CD4-positive, alpha-beta T cell (primary cell): ENCODE results near the gene PIGA. TPM values are rescaled to one million over a fixed set of nuclear protein-coding genes. Genes with fewer than 3 reads are reported as not detected.

ENCODE experiments used
- ATAC-seq: fragments of 200-7000 bp; cut with Tn5 transposase; one replicate; pipeline ENCODE4 v1.10.0; 2022; ENCODE audit warnings: mild to moderate bottlenecking; ENCODE audit not compliant: poor library complexity
- CTCF ChIA-PET: fragments of 350-600 bp; sonication (Branson Sonifier 250); formaldehyde crosslinking; loops from one replicate; lab custom pipeline; 2021; ENCODE audit warnings: antibody characterized with exemption, inconsistent platforms; lab: Charles Lee
- POLR2A ChIA-PET: fragments of 350-600 bp; sonication (Branson Sonifier 250); formaldehyde crosslinking; loops from one replicate; lab custom pipeline; 2021; ENCODE audit warnings: antibody characterized with exemption, inconsistent platforms; lab: Charles Lee
- DNase-seq, 14 experiments: peaks; one replicate each; pipeline ENCODE4 v3.0.0-alpha.2; 2013 to 2020; ENCODE audit warnings: mixed read lengths in 2 of 14
- H3K27ac ChIP-seq, 2 donors: one replicate each; pipeline versions ENCODE4 v1.5.1 to v1.7.0; 2013; ENCODE audit warnings: low read length in 2 of 2, low read depth in 1 of 2, mild to moderate bottlenecking in 1 of 2
- H3K27me3 ChIP-seq, 2 experiments: 1 replicate in 1 of 2; 2 replicates in 1 of 2; pipeline versions ENCODE4 v1.6.1 to v1.7.0; 2013; ENCODE audit warnings: low read length in 2 of 2, control low read depth in 1 of 2, mild to moderate bottlenecking in 1 of 2, moderate library complexity in 1 of 2; ENCODE audit not compliant: insufficient read depth in 2 of 2, control insufficient read depth in 1 of 2
- H3K36me3 ChIP-seq: one replicate; pipeline ENCODE4 v1.6.1; 2013; ENCODE audit warnings: low read length, control low read depth; ENCODE audit not compliant: insufficient read depth
- H3K4me1 ChIP-seq: one replicate; pipeline ENCODE4 v1.6.1; 2013; ENCODE audit warnings: low read length, control low read depth; ENCODE audit not compliant: insufficient read depth
- H3K4me3 ChIP-seq: one replicate; pipeline ENCODE4 v1.5.1; 2013; ENCODE audit warnings: mild to moderate bottlenecking, low read length, moderate library complexity
- H3K9me3 ChIP-seq, 2 experiments: 1 replicate in 1 of 2; 2 replicates in 1 of 2; pipeline versions ENCODE4 v1.6.1 to v1.7.0; 2013; ENCODE audit warnings: low read length in 2 of 2, mild to moderate bottlenecking in 2 of 2, control low read depth in 1 of 2, moderate library complexity in 1 of 2; ENCODE audit not compliant: control insufficient read depth in 1 of 2, insufficient read depth in 1 of 2
- H3K27ac Mint-ChIP-seq: one replicate; pipeline ENCODE4 v1.8.0; 2020; ENCODE audit warnings: mixed read lengths
- H3K27me3 Mint-ChIP-seq: one replicate; pipeline ENCODE4 v1.8.0; 2021; ENCODE audit warnings: mixed read lengths
- H3K36me3 Mint-ChIP-seq: one replicate; pipeline ENCODE4 v1.8.0; 2021; ENCODE audit warnings: low read depth, mixed read lengths
- H3K4me1 Mint-ChIP-seq: one replicate; pipeline ENCODE4 v1.8.0; 2021; ENCODE audit warnings: low read depth, mixed read lengths
- H3K4me3 Mint-ChIP-seq: one replicate; pipeline ENCODE4 v1.8.0; 2020; ENCODE audit warnings: mild to moderate bottlenecking, mixed read lengths
- H3K9me3 Mint-ChIP-seq: one replicate; pipeline ENCODE4 v1.8.0; 2020; ENCODE audit warnings: mixed read lengths
- intact Hi-C, 2 experiments: fragments of 100-400 bp; cut with DNase I in 1 of 2; cut with micrococcal nuclease in 1 of 2; formaldehyde crosslinking; loops; one replicate each; pipeline versions ENCODE4 v1.15.1 to v1.9.0; 2023 to 2025; cut with DNase I, micrococcal nuclease
- total RNA-seq, 174 experiments: library from RNA in 2 of 174; stranded (reverse) in 2 of 174; gene quantifications; one replicate each; pipeline ENCODE4 v1.2.3 and lab custom pipeline; 2021 to 2026
- TF ChIP-seq, protein P1 (sequence below): fragments of 200-600 bp; IDR thresholded peaks from one replicate; pipeline ENCODE4 v1.8.0; 2022; ENCODE audit warnings: antibody characterized with exemption, mild to moderate bottlenecking

The PIGA gene
- total RNA-seq, 2 experiments from 2014 or later, result 130 to 134 TPM

DNA sequence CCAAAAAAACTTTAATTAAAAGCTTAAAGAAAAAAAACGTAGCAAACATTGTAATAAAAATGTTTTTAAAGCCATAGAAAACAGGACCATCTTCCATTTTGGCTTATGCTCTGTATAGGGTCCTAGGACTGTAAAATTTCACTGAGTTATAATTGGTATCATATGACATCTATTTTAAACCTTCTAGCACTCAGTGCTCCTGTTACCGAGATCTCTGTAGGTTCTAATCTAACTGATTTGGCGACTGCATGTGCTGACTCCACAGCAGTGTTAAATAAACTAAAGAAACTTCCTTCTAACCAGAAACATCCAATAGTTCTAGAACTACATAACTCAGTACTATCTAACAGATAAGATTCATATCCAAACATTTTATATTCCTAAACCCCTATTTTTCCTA is 19.8 kb downstream of the PIGA start, which contains the start of gene ASB11:
ASB11 (minus strand) TSS at position 132 of the 400 bp plus-strand sequence; CDS start at position 97, 35 bp downstream.
- POLR2A ChIA-PET, result no interaction called here
- TF ChIP-seq, protein P1, sequence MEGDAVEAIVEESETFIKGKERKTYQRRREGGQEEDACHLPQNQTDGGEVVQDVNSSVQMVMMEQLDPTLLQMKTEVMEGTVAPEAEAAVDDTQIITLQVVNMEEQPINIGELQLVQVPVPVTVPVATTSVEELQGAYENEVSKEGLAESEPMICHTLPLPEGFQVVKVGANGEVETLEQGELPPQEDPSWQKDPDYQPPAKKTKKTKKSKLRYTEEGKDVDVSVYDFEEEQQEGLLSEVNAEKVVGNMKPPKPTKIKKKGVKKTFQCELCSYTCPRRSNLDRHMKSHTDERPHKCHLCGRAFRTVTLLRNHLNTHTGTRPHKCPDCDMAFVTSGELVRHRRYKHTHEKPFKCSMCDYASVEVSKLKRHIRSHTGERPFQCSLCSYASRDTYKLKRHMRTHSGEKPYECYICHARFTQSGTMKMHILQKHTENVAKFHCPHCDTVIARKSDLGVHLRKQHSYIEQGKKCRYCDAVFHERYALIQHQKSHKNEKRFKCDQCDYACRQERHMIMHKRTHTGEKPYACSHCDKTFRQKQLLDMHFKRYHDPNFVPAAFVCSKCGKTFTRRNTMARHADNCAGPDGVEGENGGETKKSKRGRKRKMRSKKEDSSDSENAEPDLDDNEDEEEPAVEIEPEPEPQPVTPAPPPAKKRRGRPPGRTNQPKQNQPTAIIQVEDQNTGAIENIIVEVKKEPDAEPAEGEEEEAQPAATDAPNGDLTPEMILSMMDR, result no peak
- Histone ChIP-seq H3K4me1 (no peaks in the 10 kb centered on the region), H3K4me3 (no peak within 1 kb of the TSS), H3K36me3 (peaks cover 3% of the 10 kb centered on the region), H3K9me3 (no peaks in the 10 kb centered on the region), H3K27me3 (no peaks in the 10 kb centered on the region), H3K27ac (no peak within 1 kb of the TSS)
- intact Hi-C loops, result no loop called here
- DNase-seq (no peak), ATAC-seq (no peak)
- H3K27ac Mint-ChIP-seq, result no peak within 1 kb of the TSS
- H3K36me3 Mint-ChIP-seq, result peaks cover 11% of the 10 kb centered on the region
- no peak within 1 kb of the TSS for H3K4me3 Mint-ChIP-seq
- CTCF ChIA-PET, result no interaction called here
- no peaks in the 10 kb centered on the region for H3K9me3 Mint-ChIP-seq
- no peaks in the 10 kb centered on the region for H3K4me1 Mint-ChIP-seq
- no peaks in the 10 kb centered on the region for H3K27me3 Mint-ChIP-seq

DNA sequence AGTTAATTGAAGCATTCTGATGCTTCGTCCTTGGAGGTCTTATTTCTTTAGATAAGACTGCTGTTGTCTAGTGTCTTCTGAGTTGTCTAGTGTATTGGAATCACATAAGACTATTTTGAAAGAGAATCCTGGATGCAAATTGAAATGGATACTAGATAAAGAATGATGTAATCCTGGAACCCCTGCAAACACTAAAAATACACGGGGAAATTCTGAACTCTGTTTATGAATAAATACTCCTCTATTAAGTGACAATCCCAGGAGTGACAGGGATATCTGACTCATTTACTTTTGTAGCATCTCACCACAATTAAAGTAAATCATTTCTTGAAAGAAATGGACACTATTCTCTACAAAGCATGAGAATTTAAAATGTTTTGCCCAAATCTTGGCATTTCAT is 20.9 kb downstream of the PIGA start:
- H3K27me3 Mint-ChIP-seq, result no peaks in the 10 kb centered on the region
- no peaks in the 10 kb centered on the region for H3K27me3 ChIP-seq
- intact Hi-C loops, result no loop called here
- ChIA-PET POLR2A (no interaction called here), CTCF (no interaction called here)
- H3K4me3 Mint-ChIP-seq, result no peak overlapping the region
- H3K4me3 ChIP-seq, result no peak overlapping the region
- no peaks in the 10 kb centered on the region for H3K36me3 ChIP-seq
- ATAC-seq, result no peak
- TF ChIP-seq, protein P1, result no peak
- no peaks in the 10 kb centered on the region for H3K9me3 Mint-ChIP-seq
- no peak for DNase-seq
- peaks cover 7% of the 10 kb centered on the region for H3K36me3 Mint-ChIP-seq
- no peaks in the 10 kb centered on the region for H3K9me3 ChIP-seq
- H3K27ac Mint-ChIP-seq, result no peak overlapping the region
- no peak overlapping the region for H3K27ac ChIP-seq
- no peaks in the 10 kb centered on the region for H3K4me1 Mint-ChIP-seq
- no peaks in the 10 kb centered on the region for H3K4me1 ChIP-seq

DNA sequence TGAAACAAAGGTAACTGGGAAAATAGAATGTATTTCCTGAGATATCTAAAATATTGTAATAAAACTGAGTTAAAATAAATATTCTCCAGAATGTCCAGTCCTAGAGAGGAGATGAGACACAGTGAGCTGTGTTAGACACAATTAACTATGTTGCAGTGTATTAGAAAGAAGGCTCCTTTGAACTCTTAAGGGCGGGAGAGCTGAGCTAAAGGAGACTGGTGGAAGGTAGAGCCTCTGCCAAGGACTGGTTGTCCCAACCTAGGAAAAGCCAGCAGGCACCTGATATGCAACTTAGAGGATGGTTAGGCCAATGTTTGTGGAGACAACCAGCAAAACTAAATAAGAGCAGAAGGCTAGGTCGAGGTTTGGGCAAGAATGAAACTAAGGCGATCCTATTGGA is 24.2 kb downstream of the PIGA start:
- H3K4me3 ChIP-seq, result no peak overlapping the region
- no peak overlapping the region for H3K27ac ChIP-seq
- Mint-ChIP-seq H3K27ac (no peak overlapping the region), H3K4me3 (no peak overlapping the region), H3K27me3 (no peaks in the 10 kb centered on the region), H3K36me3 (no peaks in the 10 kb centered on the region), H3K4me1 (no peaks in the 10 kb centered on the region), H3K9me3 (no peaks in the 10 kb centered on the region)
- ATAC-seq (no peak), DNase-seq (no peak)
- ChIA-PET CTCF (no interaction called here), POLR2A (no interaction called here)
- H3K36me3 ChIP-seq, result no peaks in the 10 kb centered on the region
- no peaks in the 10 kb centered on the region for H3K27me3 ChIP-seq
- TF ChIP-seq, protein P1, result no peak
- intact Hi-C loops, result no loop called here
- no peaks in the 10 kb centered on the region for H3K9me3 ChIP-seq
- no peaks in the 10 kb centered on the region for H3K4me1 ChIP-seq
